Muscle of arm (tissue), 12 donors: ENCODE data around the gene TRAPPC2L. TPM values are rescaled to one million over a fixed set of nuclear protein-coding genes. Genes with fewer than 3 reads are reported as not detected.

Source experiments
- DNase-seq: peaks from one replicate; pipeline ENCODE4 v3.0.0-alpha.2; 2013
- polyA plus RNA-seq, 12 donors: library from polyadenylated mRNA; unstranded; fragments of 120-200 nt; gene quantifications; one replicate each; pipeline ENCODE4 v1.2.1, GENCODE V29; 2013; ENCODE audit not compliant: insufficient read length in 12 of 12

TRAPPC2L gene
- polyA plus RNA-seq, 12 donors = 30.6 to 57.5 (median 50.9) TPM; not detected in 1

DNA sequence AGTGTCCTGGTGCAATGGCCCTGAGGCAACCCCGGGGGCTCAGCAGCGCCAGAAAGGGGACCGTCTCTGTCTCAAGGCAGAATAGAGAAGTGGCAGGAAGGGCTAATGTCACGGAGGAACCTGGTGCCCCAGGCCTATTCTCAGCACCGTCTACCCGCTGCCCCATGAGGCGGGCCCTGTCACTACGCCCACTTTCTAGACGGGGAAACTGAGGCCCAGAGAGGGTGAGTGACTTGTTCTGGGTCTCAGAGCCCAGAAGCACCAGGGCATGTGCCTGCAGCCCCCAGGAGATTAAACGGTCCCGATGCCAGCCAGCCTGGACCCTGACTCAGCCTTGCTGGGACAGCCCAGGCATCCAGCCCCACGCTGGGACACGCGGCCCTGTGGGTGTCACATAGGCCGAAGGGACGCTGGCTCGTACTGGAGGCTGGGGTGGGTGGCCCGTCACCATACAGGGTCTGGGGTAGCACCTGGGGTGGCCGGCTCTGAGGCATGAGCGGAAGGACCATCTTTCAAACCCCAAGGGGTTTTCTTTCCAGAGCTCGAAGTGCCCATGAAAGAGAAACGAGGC is 49.7 kb downstream of the TRAPPC2L start:
- DNase-seq = no peak

DNA sequence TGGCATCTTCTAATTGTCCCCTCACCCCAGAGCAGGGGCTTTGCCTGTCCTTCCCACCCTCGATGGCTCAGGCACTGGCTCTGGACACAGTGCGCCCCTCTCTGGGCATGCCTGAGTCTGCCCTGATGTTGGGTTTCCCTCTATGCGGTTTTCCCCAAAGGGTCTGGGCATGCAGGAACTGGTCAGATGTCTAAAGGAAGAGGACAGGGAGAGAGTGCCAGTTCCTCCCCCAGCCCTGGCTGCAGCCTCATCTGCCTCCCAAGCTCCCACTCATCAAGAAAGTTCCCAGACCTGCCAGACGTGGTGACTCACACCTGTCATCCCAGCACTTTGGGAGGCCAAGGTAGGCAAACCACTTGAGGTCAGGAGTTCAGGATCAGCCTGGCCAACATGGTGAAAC is 50.8 kb downstream of the TRAPPC2L start:
- DNase-seq = no peak

DNA sequence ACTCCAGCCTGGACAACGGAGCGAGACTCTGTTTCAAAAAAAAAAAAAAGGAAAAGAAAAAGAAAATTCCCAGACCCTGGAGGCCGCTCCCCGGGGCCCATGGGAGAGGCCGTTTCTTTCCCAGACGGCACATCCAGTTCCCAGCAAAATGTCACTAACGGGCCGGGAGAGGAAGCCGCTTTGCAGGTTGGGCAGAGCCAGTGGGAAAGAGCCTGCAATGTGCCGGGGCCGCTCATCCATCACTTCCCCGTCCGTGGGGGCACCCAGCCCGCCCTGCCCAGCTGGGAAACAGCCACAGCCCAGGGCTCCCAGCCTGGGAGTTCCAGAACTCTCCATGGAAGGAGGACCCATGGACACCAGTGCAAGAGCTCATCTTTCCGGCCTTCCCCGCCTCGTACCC is 51.4 kb downstream of the TRAPPC2L start:
- no peak for DNase-seq

DNA sequence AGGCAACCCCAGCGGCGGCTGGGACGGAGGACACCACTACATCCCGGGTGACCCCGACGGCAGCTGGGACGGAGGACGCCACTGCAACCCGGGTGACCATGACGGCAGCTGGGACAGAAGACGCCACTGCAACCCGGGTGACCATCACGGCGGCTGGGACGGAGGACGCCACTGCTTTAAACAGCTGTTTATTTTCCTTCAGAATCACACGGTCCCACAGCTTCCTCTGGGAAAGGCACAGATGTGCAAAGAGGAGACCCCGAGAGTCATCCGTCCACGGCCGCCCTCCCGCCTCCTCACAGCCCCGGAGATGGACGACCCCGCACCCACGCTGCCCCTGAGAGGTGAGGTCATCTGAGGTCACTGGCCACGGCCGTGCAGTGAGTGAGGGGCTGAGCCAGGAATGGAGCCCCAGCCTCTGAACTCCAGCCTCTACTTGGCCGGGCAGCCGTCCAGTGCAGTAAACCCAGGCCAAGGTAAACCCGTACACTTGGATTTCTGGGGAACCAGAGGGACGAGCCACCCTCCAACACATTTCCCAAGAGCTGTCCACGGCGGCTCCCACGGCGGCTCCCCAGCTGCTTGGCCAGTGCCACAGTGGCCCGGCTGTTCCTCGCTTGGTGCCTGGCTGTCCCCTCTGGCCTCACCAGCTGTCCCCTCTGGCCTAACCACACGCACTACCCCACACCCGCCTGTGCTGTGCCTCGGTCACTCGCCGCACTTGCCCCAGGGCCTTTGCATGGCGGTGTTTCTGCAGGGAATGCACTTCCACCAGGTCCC is 52.7 kb downstream of the TRAPPC2L start:
- DNase-seq = no peak

DNA sequence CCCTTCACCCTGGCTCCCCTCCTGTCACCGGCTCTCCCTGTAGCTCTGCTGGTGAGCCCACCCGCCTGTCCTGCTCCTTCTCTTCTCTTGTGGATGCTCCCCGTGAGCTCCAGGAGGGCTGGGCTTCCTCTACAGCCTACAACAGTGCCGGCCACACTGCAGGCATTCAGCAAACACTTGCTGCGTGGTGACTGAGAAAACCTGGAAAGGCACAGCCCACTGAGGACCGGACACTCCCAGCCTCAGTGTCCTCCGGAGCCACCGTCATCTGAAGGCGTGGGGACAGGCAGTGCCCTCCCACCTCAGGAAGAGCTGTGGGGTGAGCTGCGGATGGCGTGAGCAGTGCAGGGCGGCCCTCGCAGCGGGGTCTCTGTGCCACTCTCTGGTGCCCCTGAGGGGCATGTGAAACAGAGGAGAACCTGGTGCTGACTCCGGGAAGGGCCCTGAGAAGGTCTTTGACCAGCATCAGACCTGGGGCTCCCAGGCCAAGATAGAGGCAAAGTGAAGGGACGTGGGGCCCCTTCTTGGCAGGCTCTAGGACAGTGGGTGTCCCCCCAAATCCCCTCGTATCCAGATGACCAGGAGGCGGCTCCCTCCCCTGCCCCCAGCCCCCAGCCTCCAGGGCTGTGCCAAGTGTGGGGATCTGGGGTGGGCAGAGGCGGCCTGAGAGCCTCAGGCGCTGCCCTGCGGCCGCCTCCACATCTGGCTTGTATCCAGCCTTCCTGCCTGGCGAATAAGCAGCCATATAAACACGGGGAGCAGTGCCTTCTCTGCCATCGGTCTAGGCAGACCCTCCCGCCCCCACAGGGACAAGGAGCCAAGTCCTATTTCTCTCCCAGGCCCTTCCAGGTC is 53.6 kb downstream of the TRAPPC2L start:
- DNase-seq = no peak

DNA sequence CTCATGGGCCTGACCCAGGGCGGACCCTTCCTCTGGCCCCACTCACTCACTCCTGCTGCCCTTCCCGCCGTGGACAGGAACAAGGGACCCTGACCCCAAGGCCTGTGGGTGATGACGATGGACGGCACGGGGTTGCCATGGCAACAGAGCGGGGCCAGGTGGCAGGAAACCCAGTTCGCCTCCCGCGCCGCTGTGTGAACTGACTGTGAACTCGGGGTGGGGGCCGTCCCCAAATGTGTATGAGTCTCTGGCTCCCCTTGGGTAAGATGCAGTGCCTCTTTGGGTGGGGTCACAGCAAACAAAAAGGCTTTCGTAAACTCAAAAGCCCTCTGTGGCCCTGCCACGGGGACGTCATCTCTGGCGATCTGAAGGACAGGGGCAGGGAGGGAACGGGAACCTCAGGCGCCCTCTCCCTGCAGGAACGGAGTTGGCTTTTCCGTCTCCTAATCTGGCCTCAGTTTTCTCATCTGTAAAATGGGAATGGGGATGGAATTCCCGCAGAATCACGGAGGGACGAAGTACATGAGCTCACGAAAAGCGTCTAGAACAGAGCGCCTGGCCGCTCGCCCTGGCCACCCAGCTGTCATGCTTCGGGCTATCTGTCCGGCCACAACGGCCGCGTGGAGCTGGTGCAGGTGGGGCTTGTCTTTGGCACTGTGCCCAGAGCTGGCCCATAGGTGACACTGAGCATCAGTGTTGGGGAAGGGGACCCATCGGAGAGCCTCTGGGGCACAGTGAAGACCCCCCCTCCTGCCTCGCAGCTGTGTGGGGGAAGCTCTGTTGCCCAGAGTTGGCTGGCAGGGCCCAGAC is 54.4 kb downstream of the TRAPPC2L start:
- no peak for DNase-seq

DNA sequence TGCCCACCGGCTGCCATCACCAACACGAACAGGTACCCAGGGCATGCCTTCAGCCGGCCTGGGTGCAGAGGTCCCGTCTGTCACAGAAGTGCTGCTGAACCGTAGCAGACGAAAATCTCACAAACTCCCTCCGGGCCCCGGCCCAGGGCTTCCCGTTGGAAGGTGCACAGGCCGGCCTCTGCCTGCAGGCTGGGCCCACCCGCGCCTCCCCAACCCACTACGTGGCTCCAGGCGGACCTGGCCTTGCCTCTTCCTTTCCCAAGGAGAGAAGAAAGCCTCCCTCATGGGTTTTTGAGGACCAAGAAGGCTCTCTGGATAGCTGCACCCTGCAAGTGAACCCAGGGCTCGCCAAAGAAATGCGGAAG is 55.0 kb downstream of the TRAPPC2L start:
- no peak for DNase-seq

Other genes with a start within 250 kb of the TRAPPC2L start
- not detected for gene IL17C, start 218.6 kb upstream of the TRAPPC2L start, polyA plus RNA-seq
- 10 to 100 TPM in 11 of 12 donors, not detected in 1; 19.5 to 60.4 (median 30.6) TPM for gene CYBA, start 206.1 kb upstream of the TRAPPC2L start, polyA plus RNA-seq
- gene MVD, start 194.0 kb upstream of the TRAPPC2L start, polyA plus RNA-seq = 10 to 100 TPM in 11 of 12 donors, not detected in 1; 18.2 to 35.2 (median 24.3) TPM
- gene SNAI3, start 170.6 kb upstream of the TRAPPC2L start, polyA plus RNA-seq = 1 to 10 TPM in 10 of 12 donors, not detected in 2; 3.6 to 8.6 (median 6.6) TPM
- 10 to 100 TPM in 10 of 12 donors, not detected in 2; 11.5 to 26.9 (median 16.3) TPM for gene RNF166, start 150.7 kb upstream of the TRAPPC2L start, polyA plus RNA-seq
- 10 to 100 TPM in 5 of 12 donors, 1 to 10 TPM in 5, not detected in 2; 8.5 to 13.1 (median 10.1) TPM for gene CTU2, start 150.6 kb upstream of the TRAPPC2L start, polyA plus RNA-seq
- gene PIEZO1, start 71.9 kb upstream of the TRAPPC2L start, polyA plus RNA-seq = 10 to 100 TPM in 11 of 12 donors, not detected in 1; 36.1 to 78.2 (median 48.2) TPM
- gene CDT1, start 53.3 kb upstream of the TRAPPC2L start, polyA plus RNA-seq = 10 to 100 TPM in 3 of 12 donors, 1 to 10 TPM in 8, not detected in 1; 4.5 to 26.0 (median 6.3) TPM
- gene APRT, start 45.2 kb upstream of the TRAPPC2L start, polyA plus RNA-seq = 10 to 100 TPM in 11 of 12 donors, not detected in 1; 45.8 to 73.6 (median 56.0) TPM
- gene GALNS, start 180 bp upstream of the TRAPPC2L start, polyA plus RNA-seq = 10 to 100 TPM in 11 of 12 donors, not detected in 1; 11.2 to 35.2 (median 18.8) TPM
- under 1 TPM in 1 of 12 donors, not detected in 11; 0.47 TPM for gene PABPN1L, start 9.5 kb downstream of the TRAPPC2L start, polyA plus RNA-seq
- 10 to 100 TPM in 11 of 12 donors, not detected in 1; 11.6 to 27.0 (median 15.8) TPM for gene CBFA2T3, start 120.1 kb downstream of the TRAPPC2L start, polyA plus RNA-seq
- 10 to 100 TPM in 11 of 12 donors, not detected in 1; 12.6 to 31.8 (median 15.3) TPM for gene ACSF3, start 236.7 kb downstream of the TRAPPC2L start, polyA plus RNA-seq